CD4-positive, alpha-beta T cell treated with Interleukin-15 for 4 hours (primary cell): ENCODE data around the gene PAGR1.
"Not testable (repeated sequence)": the region's sequence is repeated elsewhere in the genome, so short reads cannot be mapped to it uniquely, and the experiment has no call there.

Source experiments
- DNase-seq: peaks from one replicate; pipeline ENCODE4 v3.0.0-alpha.2; 2020; ENCODE audit warnings: low spot score

The PAGR1 gene

DNA sequence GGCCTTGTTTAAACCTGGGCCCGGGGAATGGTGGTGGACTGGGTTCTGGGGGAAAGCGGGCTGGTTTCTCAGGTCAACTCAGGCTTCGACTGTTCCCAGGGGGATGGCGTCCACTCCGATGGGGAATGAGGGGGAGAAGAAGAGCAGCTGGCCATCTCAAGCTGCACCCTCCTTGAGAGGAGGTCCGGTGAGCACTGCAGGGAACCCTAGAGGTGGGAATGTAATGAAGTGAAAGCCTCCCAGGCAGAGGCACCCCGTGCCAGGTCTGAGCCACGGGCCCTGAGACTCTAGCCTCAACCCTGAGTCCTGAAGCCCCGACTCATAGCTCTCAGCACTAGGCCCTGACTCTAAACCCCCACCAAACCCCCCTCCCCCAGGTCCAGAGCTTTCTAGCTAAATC, 48.3 kb downstream of the PAGR1 start:
- no peak for DNase-seq

- no peak for DNase-seq
Measured at GRCh38 chr16:29868396-29869009, 52.6 kb downstream of the PAGR1 start.

GRCh38 chr16:29869067-29869466, 53.1 kb downstream of the PAGR1 start:
- not testable (repeated sequence) for DNase-seq
